Tibial nerve (tissue), 4 donors: ENCODE measurements around the gene SPTSSB.

Experiments used
- EP300 ChIP-seq, 2 donors: sonication (generic); formaldehyde crosslinking; IDR thresholded peaks; one replicate each; pipeline ENCODE4 v1.6.1; 2017; ENCODE audit warnings: antibody characterized with exemption in 2 of 2, mild to moderate bottlenecking in 1 of 2
- POLR2A ChIP-seq, 2 donors: fragments of 450-650 bp; IDR thresholded peaks; one replicate each; pipeline ENCODE4 v1.6.1; 2017; ENCODE audit warnings: antibody characterized with exemption in 2 of 2, mild to moderate bottlenecking in 2 of 2, moderate library complexity in 2 of 2
- TF ChIP-seq, protein P1 (sequence below), 5 experiments: fragments of 200-600 bp in 3 of 5; fragments of 450-650 bp in 2 of 5; sonication (generic) in 3 of 5; IDR thresholded peaks; one replicate each; pipeline ENCODE4 v1.5.1; 2016 to 2019; ENCODE audit warnings: antibody characterized with exemption in 5 of 5, mild to moderate bottlenecking in 3 of 5, moderate library complexity in 2 of 5

DNA sequence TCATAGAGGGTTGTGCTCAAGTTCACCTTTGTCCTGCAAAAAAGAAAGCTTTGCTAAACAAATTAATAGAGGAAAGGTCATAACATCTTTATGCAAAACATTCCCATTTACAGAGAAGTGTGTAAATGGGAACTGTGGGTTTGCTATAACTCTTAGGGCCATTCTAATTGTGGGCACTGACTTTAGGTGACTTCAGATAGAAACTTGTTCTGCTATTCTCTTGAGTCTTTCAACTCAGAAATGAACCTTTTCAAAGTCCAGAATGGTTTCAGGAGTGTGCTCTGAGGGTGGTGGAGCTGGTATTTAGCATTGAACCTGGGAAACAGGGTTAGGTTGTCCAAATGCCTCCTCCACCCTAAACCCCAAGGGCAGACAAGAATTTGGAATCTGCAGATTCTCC lies 34.0 kb downstream of the SPTSSB start:
- TF ChIP-seq, protein P1, sequence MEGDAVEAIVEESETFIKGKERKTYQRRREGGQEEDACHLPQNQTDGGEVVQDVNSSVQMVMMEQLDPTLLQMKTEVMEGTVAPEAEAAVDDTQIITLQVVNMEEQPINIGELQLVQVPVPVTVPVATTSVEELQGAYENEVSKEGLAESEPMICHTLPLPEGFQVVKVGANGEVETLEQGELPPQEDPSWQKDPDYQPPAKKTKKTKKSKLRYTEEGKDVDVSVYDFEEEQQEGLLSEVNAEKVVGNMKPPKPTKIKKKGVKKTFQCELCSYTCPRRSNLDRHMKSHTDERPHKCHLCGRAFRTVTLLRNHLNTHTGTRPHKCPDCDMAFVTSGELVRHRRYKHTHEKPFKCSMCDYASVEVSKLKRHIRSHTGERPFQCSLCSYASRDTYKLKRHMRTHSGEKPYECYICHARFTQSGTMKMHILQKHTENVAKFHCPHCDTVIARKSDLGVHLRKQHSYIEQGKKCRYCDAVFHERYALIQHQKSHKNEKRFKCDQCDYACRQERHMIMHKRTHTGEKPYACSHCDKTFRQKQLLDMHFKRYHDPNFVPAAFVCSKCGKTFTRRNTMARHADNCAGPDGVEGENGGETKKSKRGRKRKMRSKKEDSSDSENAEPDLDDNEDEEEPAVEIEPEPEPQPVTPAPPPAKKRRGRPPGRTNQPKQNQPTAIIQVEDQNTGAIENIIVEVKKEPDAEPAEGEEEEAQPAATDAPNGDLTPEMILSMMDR (IDR thresholded peaks at IDR 0.05): no peak
- TF ChIP-seq EP300 (IDR thresholded peaks at IDR 0.05): no peak
- TF ChIP-seq POLR2A (IDR thresholded peaks at IDR 0.05): no peak
